K562 (cell line): ENCODE measurements around the gene TUBE1. TPM values are rescaled to one million over a fixed set of nuclear protein-coding genes. Genes with fewer than 3 reads are reported as not detected.

Experiments used
- ATAC-seq: fragments of 200-7000 bp; cut with Tn5 transposase; 3 replicates; pipeline ENCODE4 v1.9.1; 2020; ENCODE audit warnings: moderate library complexity
- BruUV-seq: library from RNA; stranded (reverse); fragments of 400-500 nt; replicated peaks from 2 replicates; lab custom pipeline; 2021; lab: Mats Ljungman, UMichigan
- CTCF ChIA-PET: fragments of 300-600 bp; formaldehyde crosslinking; extraction: SDS; loops from one replicate; lab custom pipeline; 2021; ENCODE audit warnings: low intra/inter-chr PET ratio; lab: Yijun Ruan, JAX
- POLR2A ChIA-PET: fragments of 300-600, 350-650 bp; sonication (Branson Sonifier 250); formaldehyde crosslinking; extraction: SDS; loops from one replicate; lab custom pipeline; 2021; ENCODE audit warnings: antibody characterized with exemption, inconsistent platforms; lab: Yijun Ruan, JAX
- DNase-seq, 4 experiments: peaks; one replicate each; pipeline versions ENCODE4 v3.0.0 to v3.0.0-alpha.2; 2011 to 2018; ENCODE audit warnings: low spot score in 3 of 4, mixed read lengths in 3 of 4; ENCODE audit errors: extremely low read depth in 1 of 4
- FAIRE-seq: peaks from 2 replicates; lab custom pipeline; 2011; peaks lifted over from hg19 to GRCh38; lab: Jason Lieb, UNC
- H2AFZ ChIP-seq: 2 replicates; pipeline ENCODE4 v1.6.0; 2011; ENCODE audit warnings: low read depth, low read length, control low read depth, inconsistent platforms
- H3K27ac ChIP-seq: fragments of 200-600 bp; 3 replicates; pipeline ENCODE4 v1.8.0; 2011; ENCODE audit warnings: low read depth, mild to moderate bottlenecking, control low read depth, inconsistent platforms, low read length, moderate library complexity, mixed read lengths; ENCODE audit errors: extremely low read depth
- H3K27me3 ChIP-seq, 2 experiments: fragments of 300-600 bp in 1 of 2; 2 replicates in 1 of 2; 3 replicates in 1 of 2; pipeline versions ENCODE4 v1.6.0 to v1.8.0; 2011; ENCODE audit warnings: inconsistent platforms in 2 of 2, low read length in 2 of 2, mild to moderate bottlenecking in 1 of 2, mixed read lengths in 1 of 2, moderate library complexity in 1 of 2; ENCODE audit not compliant: control insufficient read depth in 2 of 2, insufficient read depth in 2 of 2
- H3K36me3 ChIP-seq: fragments of 300-600 bp; 3 replicates; pipeline ENCODE4 v1.8.0; 2011; ENCODE audit warnings: mild to moderate bottlenecking, low read length, inconsistent platforms; ENCODE audit not compliant: control insufficient read depth, insufficient read depth
- H3K4me1 ChIP-seq, 2 experiments: fragments of 200-600 bp in 1 of 2; replicated peaks in 1 of 2; 2 replicates in 1 of 2; 3 replicates in 1 of 2; pipeline versions ENCODE4 v1.5.1 to v1.8.0; 2011; ENCODE audit warnings: inconsistent platforms in 2 of 2, low read length in 2 of 2, mild to moderate bottlenecking in 1 of 2, mixed read lengths in 1 of 2, moderate library complexity in 1 of 2; ENCODE audit not compliant: control insufficient read depth in 2 of 2, insufficient read depth in 2 of 2
- H3K4me2 ChIP-seq: 2 replicates; pipeline ENCODE4 v1.6.1; 2011; ENCODE audit warnings: low read length, control low read depth, inconsistent platforms, mixed read lengths; ENCODE audit not compliant: insufficient read depth
- H3K4me3 ChIP-seq: fragments of 200-600 bp; sonication (generic), shearing (Covaris generic); 2 replicates; pipeline ENCODE4 v1.5.1; 2016; ENCODE audit warnings: control low read depth, inconsistent platforms
- H3K79me2 ChIP-seq: fragments of 200-600 bp; 3 replicates; pipeline ENCODE4 v1.8.0; 2011; ENCODE audit warnings: low read length, inconsistent platforms; ENCODE audit not compliant: control insufficient read depth, insufficient read depth
- H3K9ac ChIP-seq, 2 experiments: 2 replicates each; pipeline versions ENCODE4 v1.6.0 to v1.6.1; 2011; ENCODE audit warnings: low read depth in 2 of 2, low read length in 2 of 2, control low read depth in 1 of 2, inconsistent platforms in 1 of 2, mild to moderate bottlenecking in 1 of 2, mixed read lengths in 1 of 2; ENCODE audit not compliant: insufficient read depth in 1 of 2
- H3K9me1 ChIP-seq: one replicate; pipeline ENCODE4 v1.6.0; 2011; ENCODE audit warnings: inconsistent platforms, mild to moderate bottlenecking, low read length, moderate library complexity; ENCODE audit not compliant: control insufficient read depth, insufficient read depth
- H3K9me3 ChIP-seq: replicated peaks from 2 replicates; pipeline ENCODE4 v1.5.1; 2011; ENCODE audit warnings: low read depth, low read length, inconsistent platforms; ENCODE audit not compliant: control insufficient read depth, insufficient read depth
- H4K20me1 ChIP-seq: replicated peaks from 2 replicates; pipeline ENCODE4 v1.6.1; 2011; ENCODE audit warnings: low read length, inconsistent platforms, mixed read lengths; ENCODE audit not compliant: control insufficient read depth, insufficient read depth
- ATF3 ChIP-seq, 2 experiments: fragments of 450-650 bp in 1 of 2; sonication (generic) in 1 of 2; formaldehyde crosslinking in 1 of 2; IDR thresholded peaks in 1 of 2; conservative IDR thresholded peaks in 1 of 2; 2 replicates each; pipeline versions ENCODE4 v1.6.1 to v1.8.1; 2016 to 2023; ENCODE audit warnings: mild to moderate bottlenecking in 2 of 2, moderate library complexity in 2 of 2, inconsistent platforms in 1 of 2, missing genetic modification reagents in 1 of 2
- ATF4 ChIP-seq: fragments of 450-650 bp; formaldehyde crosslinking; IDR thresholded peaks from 2 replicates; pipeline ENCODE4 v1.4.0; 2022; ENCODE audit warnings: mild to moderate bottlenecking, moderate library complexity
- C11orf30 ChIP-seq: fragments of 450-650 bp; IDR thresholded peaks from 2 replicates; pipeline ENCODE4 v1.6.1; 2016; ENCODE audit warnings: low read depth, mild to moderate bottlenecking
- CEBPB ChIP-seq: fragments of 450-650 bp; IDR thresholded peaks from 2 replicates; pipeline ENCODE4 v1.6.1; 2016; ENCODE audit warnings: missing genetic modification characterization, missing compliant biosample characterization
- CREB3L1 ChIP-seq: fragments of 450-650 bp; IDR thresholded peaks from 2 replicates; pipeline ENCODE4 v1.6.1; 2014; ENCODE audit warnings: low read depth, mild to moderate bottlenecking, moderate library complexity, borderline replicate concordance
- CTCF ChIP-seq, 3 experiments: IDR thresholded peaks in 2 of 3; conservative IDR thresholded peaks in 1 of 3; 2 replicates each; pipeline ENCODE4 v1.5.1; 2011 to 2012; ENCODE audit warnings: low read length in 3 of 3, mild to moderate bottlenecking in 3 of 3, control low read depth in 2 of 3, improper control_type of control experiment in 1 of 3, inconsistent platforms in 1 of 3, low read depth in 1 of 3, mixed read lengths in 1 of 3, moderate library complexity in 1 of 3; ENCODE audit not compliant: insufficient read depth in 2 of 3
- FOSL1 ChIP-seq: fragments of 200-800 bp; sonication (Bioruptor generic); conservative IDR thresholded peaks from 2 replicates; pipeline ENCODE4 v1.6.1; 2016; ENCODE audit warnings: missing genetic modification characterization, missing compliant biosample characterization
- FUS ChIP-seq: fragments of 200-400 bp; formaldehyde crosslinking; optimal IDR thresholded peaks from 2 replicates; pipeline ENCODE3; 2017; ENCODE audit warnings: low read depth, low read length
- ID3 ChIP-seq, 2 experiments: fragments of 250-450 bp in 1 of 2; fragments of 450-650 bp in 1 of 2; sonication (Bioruptor Pico) in 1 of 2; IDR thresholded peaks; 2 replicates each; pipeline versions ENCODE4 v1.6.1 to v1.8.0; 2016 to 2021; ENCODE audit warnings: mild to moderate bottlenecking in 2 of 2, moderate library complexity in 2 of 2, missing compliant biosample characterization in 1 of 2, missing genetic modification characterization in 1 of 2
- MIER1 ChIP-seq: fragments of 450-650 bp; IDR thresholded peaks from 2 replicates; pipeline ENCODE4 v1.6.1; 2016; ENCODE audit warnings: antibody characterized with exemption, mild to moderate bottlenecking, low read depth
- NFRKB ChIP-seq: fragments of 450-650 bp; IDR thresholded peaks from 2 replicates; pipeline ENCODE4 v1.6.1; 2016; ENCODE audit warnings: low read depth
- POLR2H ChIP-seq: IDR thresholded peaks from 2 replicates; pipeline ENCODE4 v1.6.1; 2016; ENCODE audit warnings: missing genetic modification characterization, low read depth, mild to moderate bottlenecking, control low read depth, missing compliant biosample characterization, moderate library complexity
- ZNF146 ChIP-seq: IDR thresholded peaks from one replicate; pipeline ENCODE4 v1.6.1; 2018; ENCODE audit warnings: missing compliant biosample characterization; ENCODE audit not compliant: unreplicated experiment
- ZNF316 ChIP-seq: fragments of 450-650 bp; IDR thresholded peaks from 2 replicates; pipeline ENCODE4 v1.6.1; 2016
- WGBS: fragments of 100-300 bp; shearing (Covaris generic); methylation state at CpG from one replicate; pipeline ENCODE4 v1.1.6; 2016; ENCODE audit warnings: low coverage, mixed read lengths; ENCODE audit not compliant: insufficient coverage; ENCODE audit errors: missing lambda C conversion rate; 5-methylcytosine and 5-hydroxymethylcytosine counted together
- in situ Hi-C: fragments of 300-500 bp; cut with MboI; formaldehyde crosslinking; loops from 4 replicates; pipeline ENCODE4 v1.15.0; 2018; ENCODE audit warnings: inconsistent platforms, mixed read lengths
- intact Hi-C: fragments of 100-400 bp; cut with micrococcal nuclease; formaldehyde crosslinking; loops from 2 replicates; pipeline ENCODE4 v1.14.2; 2022
- polyA plus RNA-seq, 8 experiments: library from polyadenylated mRNA; depleted of rRNA in 4 of 8; stranded (reverse) in 5 of 8; unstranded in 3 of 8; fragments of >200 nt; fragmentation: Nextera tagmentation in 2 of 8; fragmentation: Illumina TruSeq in 1 of 8; extraction: Ambion mirVana in 2 of 8; extraction: Trizol in 1 of 8; gene quantifications; 2 replicates each; pipeline versions ENCODE4 v1.2.1 to v1.2.3, GENCODE V29; 2011 to 2014; ENCODE audit warnings: inconsistent platforms in 1 of 8, missing spikeins in 1 of 8
- total RNA-seq, 7 experiments: library from RNA; depleted of rRNA in 6 of 7; stranded (reverse); fragments of >200 nt in 6 of 7; fragmentation: Illumina TruSeq in 2 of 7; extraction: Trizol in 2 of 7; gene quantifications; 2 replicates each; pipeline versions ENCODE4 v1.2.1 to v1.2.3, GENCODE V29; 2011 to 2021; ENCODE audit warnings: low replicate concordance in 1 of 7

TUBE1 gene
- total and polyA plus RNA-seq, 9 of the 15 experiments (the other 6 are each of a cell fraction or from before 2014, with no cell fraction given), result 18.9 to 58.4 (median 30.8) TPM

- H3K36me3 ChIP-seq, result peaks cover 30% of the 10 kb centered on the region
- TF ChIP-seq ZNF316 (peak; percentile 33), FUS (no peak), NFRKB (0 out of 2 replicates have a peak, but pooled peaks have one; percentile 51), ATF4 (CRISPR knock-in tag) (peak; percentile 77), ZNF146 (CRISPR knock-in tag) (no peak), POLR2H (peak; percentile 79), FOSL1 (0 out of 2 replicates have a peak, but pooled peaks have one; percentile 39), MIER1 (0 out of 2 replicates have a peak, but pooled peaks have one; percentile 17), CREB3L1 (0 out of 2 replicates have a peak, but pooled peaks have one; percentile 18), CTCF (IDR thresholded peaks at IDR 0.05 in 2 of 3, conservative IDR thresholded peaks at IDR 0.05 in 1 of 3; ENCODE audit: insufficient read depth in 2 of 3, low read depth in 1 of 3, low read length in 3 of 3) (peak in 1 of 3 experiments; percentile 19; a peak in 2 of 6 replicates), ATF3 (IDR thresholded peaks at IDR 0.05) (peak; percentile 68; the same call in 1 of the 2 replicates), ATF3 (CRISPR knock-in tag; conservative IDR thresholded peaks at IDR 0.05) (no peak), C11orf30 (peak; percentile 24; the same call in 1 of the 2 replicates), ID3 (CRISPR knock-in tag; IDR thresholded peaks at IDR 0.05) (no peak), ID3 (tag; IDR thresholded peaks at IDR 0.05) (peak; percentile 40; the same call in 1 of the 2 replicates), CEBPB (tag) (peak; percentile 86)
Observed at GRCh38 chr6:112086744-112087135, 542 bp downstream of the TUBE1 start.

More at GRCh38 chr6:112086744-112087135, 542 bp downstream of the TUBE1 start:
- FAIRE-seq (peak; percentile 78), DNase-seq (peak; percentile 38 to 48 (median 43)), ATAC-seq (peak; percentile 69)
- Histone ChIP-seq H3K9me1 (no peaks in the 10 kb centered on the region), H3K9me3 (no peaks in the 10 kb centered on the region), H3K79me2 (peaks cover 9% of the 10 kb centered on the region; the same call in 2 of the 3 replicates), H3K4me3 (peak overlapping the region; percentile 62), H3K27ac (peak overlapping the region; percentile 67), H2AFZ (peak overlapping the region; percentile 95), H4K20me1 (no peaks in the 10 kb centered on the region), H3K4me2 (peak overlapping the region; percentile 92), H3K9ac (peak overlapping the region; percentile 81 to 98), H3K4me1 (no peaks in the 10 kb centered on the region; a peak in 1 of 5 replicates), H3K27me3 (peaks cover 0 to 2% of the 10 kb centered on the region in 2 experiments; a peak in 2 of 5 replicates)
- WGBS, result 1% methylated on average over 8 of the region's 8 CpGs
- in situ Hi-C loops (no loop called here), intact Hi-C loops (loop anchor here (2.0 to 5.0 kb wide), 2 partner anchors 61 to 76 kb away; no protein-coding TSS in a partner anchor)
- ChIA-PET POLR2A (interaction anchor here (0.7 to 1.8 kb wide), 3 partner anchors 13 to 58 kb away, joined by 3 to 9 read pairs (median 3); no protein-coding TSS in a partner anchor), CTCF (interaction anchor here (2.2 kb wide), 1 partner anchor 76 kb away, joined by 11 read pairs; no protein-coding TSS in a partner anchor)
- BruUV-seq, result TSS peak; percentile 50
